8988T (cell line): ENCODE data around the gene KY.
"Not testable (repeated sequence)": the region's sequence is repeated elsewhere in the genome, so short reads cannot be mapped to it uniquely, and the experiment has no call there.

Experiments
- DNase-seq: peaks from one replicate; pipeline ENCODE4 v3.0.0; 2011

Gene KY

GRCh38 chr3:134600685-134601463 lies 49.9 kb downstream of the KY start:
- DNase-seq, result peak; percentile 82

GRCh38 chr3:134600206-134600605 lies 50.6 kb downstream of the KY start:
- no peak for DNase-seq

- no peak for DNase-seq
Measured at GRCh38 chr3:134598763-134599545, 51.9 kb downstream of the KY start.

- DNase-seq, result no peak
Measured at GRCh38 chr3:134597390-134597970, 53.3 kb downstream of the KY start.

- DNase-seq, result not testable (repeated sequence)
Measured at GRCh38 chr3:134594986-134595385, 55.8 kb downstream of the KY start.

GRCh38 chr3:134594331-134594741 lies 56.5 kb downstream of the KY start:
- no peak for DNase-seq

- no peak for DNase-seq
Measured at GRCh38 chr3:134592806-134593205, 58.0 kb downstream of the KY start.

- DNase-seq, result no peak
Measured at GRCh38 chr3:134590766-134591165, 60.1 kb downstream of the KY start.

- no peak for DNase-seq
Measured at GRCh38 chr3:134579141-134579665, 71.6 kb downstream of the KY start.

GRCh38 chr3:134576831-134577230 lies 74.0 kb downstream of the KY start:
- no peak for DNase-seq

GRCh38 chr3:134576426-134576825 lies 74.4 kb downstream of the KY start:
- DNase-seq, result no peak

- not testable (repeated sequence) for DNase-seq
Measured at GRCh38 chr3:134569899-134570298, 80.9 kb downstream of the KY start.

GRCh38 chr3:134568790-134569189 lies 82.0 kb downstream of the KY start:
- no peak for DNase-seq

- DNase-seq, result no peak
Measured at GRCh38 chr3:134567605-134568004, 83.2 kb downstream of the KY start.

GRCh38 chr3:134564991-134565390 lies 85.8 kb downstream of the KY start:
- DNase-seq, result no peak

GRCh38 chr3:134563601-134564000 lies 87.2 kb downstream of the KY start:
- DNase-seq, result no peak

GRCh38 chr3:134562055-134562454 lies 88.8 kb downstream of the KY start:
- no peak for DNase-seq

- DNase-seq, result no peak
Measured at GRCh38 chr3:134559591-134559990, 91.2 kb downstream of the KY start.
